ENCODE data around the gene SARS1.
"Not testable (repeated sequence)": the region's sequence is repeated elsewhere in the genome, so short reads cannot be mapped to it uniquely, and the experiment has no call there.

- not testable (repeated sequence) for TF ChIP-seq POLR2A, CTCF (IDR thresholded peaks at IDR 0.05)
These were observed 7.5 kb downstream of the SARS1 start for GRCh38 chr1:109221201-109221600.

Data from Peyer's patch (tissue), 4 donors.